GM10847 (cell line): ENCODE data around the gene IDH1.

Source experiments
- POLR2A ChIP-seq: IDR thresholded peaks from 2 replicates; pipeline ENCODE4 v1.6.1; 2011; ENCODE audit not compliant: insufficient read length; ENCODE audit errors: extremely low read depth

IDH1 gene

DNA sequence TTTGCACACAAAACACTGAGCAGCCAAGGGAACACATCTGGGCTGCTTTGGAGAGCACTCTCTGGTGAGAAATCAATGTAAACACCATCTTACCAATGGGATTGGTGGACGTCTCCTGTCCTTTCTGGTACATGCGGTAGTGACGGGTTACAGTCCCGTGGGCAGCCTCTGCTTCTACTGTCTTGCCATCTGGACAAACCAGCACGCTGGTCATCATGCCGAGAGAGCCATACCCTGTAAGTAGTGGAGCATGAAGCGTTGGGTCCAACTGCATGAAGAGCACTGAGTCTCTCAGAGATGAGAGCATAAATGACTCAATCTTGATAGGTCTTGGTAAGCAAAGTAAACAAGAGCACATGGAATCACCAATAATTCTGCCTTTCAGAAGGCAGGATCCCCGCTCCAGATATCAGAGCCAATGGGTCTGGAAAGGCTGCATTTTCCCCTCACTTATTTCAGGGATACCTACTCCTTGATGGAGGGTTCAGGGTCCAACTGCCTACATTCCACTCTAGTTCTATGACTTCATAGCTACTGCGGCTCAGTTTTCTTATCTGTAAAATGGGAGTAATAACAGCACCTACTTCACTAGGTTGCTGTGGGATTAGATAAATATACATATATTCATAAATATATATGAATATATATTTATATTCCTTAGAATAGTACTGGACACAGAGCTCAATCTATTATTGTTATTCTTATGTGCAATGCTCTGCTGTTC lies 14.9 kb downstream of the IDH1 start:
- no peak for TF ChIP-seq POLR2A

DNA sequence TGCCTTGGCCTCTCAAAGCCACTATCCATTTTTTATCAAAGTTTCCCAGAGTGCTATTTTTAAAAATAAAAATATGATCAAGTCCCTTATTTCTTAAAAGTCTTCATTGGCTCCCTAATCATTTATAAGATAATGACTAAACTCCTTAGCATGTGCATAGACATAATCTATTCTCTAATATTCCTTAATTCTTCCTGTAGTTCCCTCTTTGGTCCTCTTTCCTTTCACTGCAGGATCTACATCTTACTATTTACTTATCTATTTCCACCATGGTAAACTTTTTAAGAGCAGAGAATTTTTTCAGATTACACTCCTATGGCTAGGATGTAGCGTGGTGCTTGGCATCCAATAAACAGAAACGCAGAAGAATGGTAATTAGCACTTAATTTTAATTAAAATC lies 19.0 kb downstream of the IDH1 start:
- no peak for TF ChIP-seq POLR2A

- TF ChIP-seq POLR2A: no peak
Observed at GRCh38 chr2:208234786-208235185, 20.1 kb downstream of the IDH1 start.

- no peak for TF ChIP-seq POLR2A
Observed at GRCh38 chr2:208228476-208228875, 26.4 kb downstream of the IDH1 start.

GRCh38 chr2:208227581-208228232 lies 27.2 kb downstream of the IDH1 start:
- no peak for TF ChIP-seq POLR2A

DNA sequence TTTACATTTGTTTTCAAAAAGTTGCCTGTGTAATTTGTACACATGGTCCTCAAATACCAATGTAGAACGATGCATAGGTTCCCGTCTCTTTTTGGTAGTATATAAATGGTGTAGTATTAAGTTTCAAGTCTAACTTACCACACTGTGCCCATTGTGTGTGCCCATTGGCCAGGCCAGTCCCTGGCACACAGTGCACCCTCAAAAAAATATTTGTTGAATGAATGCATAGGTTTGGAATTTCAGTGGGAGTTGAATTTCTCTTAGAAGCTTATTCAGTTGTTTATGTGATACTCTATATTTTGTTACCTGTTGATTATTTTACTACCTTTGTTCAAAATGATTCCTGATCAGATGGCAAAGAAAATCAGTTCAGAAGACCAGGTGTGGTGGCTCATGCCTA lies 30.1 kb downstream of the IDH1 start:
- TF ChIP-seq POLR2A: no peak

DNA sequence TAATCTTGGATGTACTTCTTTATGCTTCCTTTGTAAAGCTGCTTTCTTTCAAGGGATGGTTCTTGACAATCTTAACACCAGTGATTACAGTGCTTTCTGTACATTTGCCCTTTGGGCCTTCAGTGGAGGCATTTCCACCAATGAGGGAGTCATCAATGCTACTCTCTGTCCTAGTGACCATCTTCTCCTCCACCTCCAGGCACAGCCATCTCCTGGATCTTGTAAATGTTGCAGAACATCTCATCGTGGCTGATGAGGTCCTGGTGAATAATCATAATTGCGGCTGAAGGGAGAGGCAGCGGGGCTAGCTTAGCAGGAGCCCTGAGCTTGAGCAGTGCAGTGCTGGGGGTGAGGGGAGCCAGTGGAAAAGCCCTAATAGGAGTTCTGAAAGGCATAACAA lies 32.5 kb downstream of the IDH1 start:
- TF ChIP-seq POLR2A: no peak

DNA sequence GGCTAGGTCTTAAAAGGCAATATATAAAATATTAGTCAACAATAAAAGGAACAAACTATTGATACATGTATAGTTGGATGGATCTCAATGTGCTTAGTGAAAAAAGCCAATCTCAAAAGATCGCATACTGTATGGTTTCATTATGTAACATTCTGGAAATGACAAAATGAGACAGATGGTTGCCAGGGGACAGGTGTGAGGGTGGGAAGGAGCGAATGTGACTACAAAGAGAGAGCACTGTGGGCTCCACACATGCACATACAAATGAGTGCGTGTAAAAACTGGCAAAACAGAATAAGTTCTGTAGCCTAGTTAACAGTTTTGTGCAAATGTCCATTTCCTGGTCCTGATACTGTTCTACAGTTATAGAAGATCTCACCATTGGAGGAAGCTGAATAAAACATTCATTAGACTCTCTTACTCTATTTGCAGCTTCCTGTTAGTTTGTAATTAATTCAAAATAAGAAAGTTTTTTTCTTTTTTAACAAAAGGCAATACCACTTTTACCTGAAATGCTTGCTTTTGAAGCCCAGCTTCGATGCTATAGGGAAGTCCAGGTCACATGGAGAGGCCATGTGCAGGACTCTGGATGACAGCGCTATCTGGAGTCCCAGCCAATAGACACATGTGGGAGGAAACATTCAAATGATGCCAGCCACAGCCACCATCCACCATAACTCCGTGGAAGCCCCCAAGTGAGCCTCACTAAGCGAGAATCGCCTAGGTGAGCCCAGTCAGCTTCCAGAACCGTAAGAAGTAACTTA lies 44.0 kb downstream of the IDH1 start:
- no peak for TF ChIP-seq POLR2A

DNA sequence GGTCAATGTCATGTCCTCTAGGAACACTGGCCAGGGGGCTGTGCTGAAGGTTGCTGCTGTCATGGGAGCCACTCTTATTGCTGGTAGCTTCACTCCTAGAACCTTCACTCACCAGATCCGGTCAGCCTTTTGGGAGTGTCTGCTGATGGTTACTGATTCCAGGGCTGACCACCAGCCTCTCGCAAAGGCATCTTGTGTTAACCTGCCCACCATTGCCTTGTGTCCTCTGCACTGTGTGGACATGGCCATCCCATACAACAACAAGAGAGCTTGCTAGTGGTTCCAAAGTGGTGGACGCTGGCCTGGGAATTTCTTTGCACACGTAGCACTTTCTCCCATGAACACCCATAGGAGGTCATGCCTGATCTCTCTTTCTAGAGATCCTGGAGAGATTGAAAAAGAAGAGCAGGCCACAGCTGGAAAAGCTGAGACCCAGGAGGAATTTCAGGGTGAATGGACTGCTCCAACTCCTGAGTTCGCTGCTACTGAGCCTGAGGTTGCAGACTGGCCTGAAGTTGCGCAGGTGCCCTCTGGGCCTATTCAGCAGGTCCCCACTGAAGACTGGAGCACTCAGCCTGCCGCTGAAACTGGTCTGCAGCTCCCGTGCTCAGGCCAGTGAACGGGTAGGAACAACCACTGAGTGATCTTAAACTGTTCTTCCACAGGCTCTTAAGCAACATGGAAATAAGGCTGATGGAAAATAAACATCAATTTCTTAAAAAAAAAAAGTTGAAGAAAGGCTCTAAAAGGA lies 46.4 kb downstream of the IDH1 start:
- no peak for TF ChIP-seq POLR2A

GRCh38 chr2:208207769-208208168 lies 47.1 kb downstream of the IDH1 start:
- TF ChIP-seq POLR2A: no peak

DNA sequence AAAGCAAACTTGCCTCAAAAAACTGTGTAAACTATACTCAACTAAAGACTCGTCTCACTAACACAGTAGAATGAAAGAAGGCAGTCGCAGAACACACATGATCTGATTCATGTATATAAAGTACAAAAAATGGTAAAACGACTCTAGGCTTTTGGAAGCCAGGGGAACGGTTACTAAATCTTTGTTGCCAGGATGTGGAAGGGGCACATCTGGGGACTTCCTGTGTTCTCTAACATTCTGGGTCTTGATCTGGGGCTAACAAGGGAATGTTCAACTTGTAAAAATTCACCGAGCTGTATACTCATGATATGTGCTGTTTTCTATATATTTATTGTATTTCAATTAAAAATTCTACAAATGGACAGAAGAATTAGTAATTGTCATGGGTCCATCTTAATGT lies 50.7 kb downstream of the IDH1 start:
- TF ChIP-seq POLR2A: no peak

DNA sequence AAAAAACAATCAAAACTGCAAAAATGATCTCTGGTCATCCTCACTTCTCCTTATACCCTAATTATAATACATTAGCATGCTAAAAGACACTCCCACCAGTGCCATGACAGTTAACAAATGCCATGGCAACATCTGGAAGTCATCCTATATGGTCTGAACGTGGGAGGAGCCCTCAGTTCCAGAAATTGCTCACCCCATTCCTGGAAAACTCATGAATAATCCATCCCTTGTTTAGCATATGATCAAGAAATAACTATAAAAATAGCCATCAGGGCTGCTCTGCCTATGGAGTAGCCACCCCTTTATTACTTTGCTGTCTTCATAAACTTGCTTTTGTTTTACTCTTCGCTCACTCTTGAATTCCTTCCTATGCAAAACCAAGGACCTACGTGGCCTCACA lies 59.3 kb downstream of the IDH1 start:
- TF ChIP-seq POLR2A: no peak

- no peak for TF ChIP-seq POLR2A
Observed at GRCh38 chr2:208192611-208193236, 62.1 kb downstream of the IDH1 start.

GRCh38 chr2:208189810-208190503 lies 64.9 kb downstream of the IDH1 start, which contains the start of gene C2orf80:
Gene C2orf80 (minus strand): TSS chr2:208190030. CDS start chr2:208186986, 3,044 bp downstream.
- no peak for TF ChIP-seq POLR2A

- no peak for TF ChIP-seq POLR2A
Observed at GRCh38 chr2:208189069-208189809, 65.6 kb downstream of the IDH1 start.
